HCT116 (cell line): Measurements from ENCODE around the gene FOXRED1. TPM values are rescaled to one million over a fixed set of nuclear protein-coding genes. Genes with fewer than 3 reads are reported as not detected.

Experiments used
- ATAC-seq: fragments of 200-7000 bp; cut with Tn5 transposase; 2 replicates; pipeline ENCODE4 v1.9.1; 2020; ENCODE audit warnings: mild to moderate bottlenecking, moderate library complexity
- BruUV-seq: library from RNA; stranded (reverse); fragments of 400-500 nt; replicated peaks from 2 replicates; lab custom pipeline; 2021; lab: Mats Ljungman, UMichigan
- CTCF ChIA-PET: fragments of 300-600 bp; sonication (Branson Sonifier 250); formaldehyde crosslinking; loops from one replicate; lab custom pipeline; 2021; ENCODE audit warnings: antibody characterized with exemption; lab: Charles Lee
- POLR2A ChIA-PET: fragments of 300-600, 350-600 bp; sonication (Branson Sonifier 250); formaldehyde crosslinking; loops from one replicate; lab custom pipeline; 2021; ENCODE audit warnings: antibody characterized with exemption; lab: Charles Lee
- RAD21 ChIA-PET, 2 experiments: fragments of 300-600 bp; sonication (Branson Sonifier 250); formaldehyde crosslinking; loops; one replicate each; lab custom pipeline; 2023; ENCODE audit warnings: low total read pairs in 2 of 2; ENCODE audit not compliant: uncharacterized antibody in 2 of 2, unreplicated experiment in 2 of 2, low non-redundant PET in 1 of 2; lab: Charles Lee
- DNase-seq: peaks from one replicate; pipeline ENCODE4 v3.0.0-alpha.2; 2010; ENCODE audit warnings: low read depth, low spot score
- H2AFZ ChIP-seq: fragments of 200-600 bp; shearing (Covaris generic), sonication (generic); 2 replicates; pipeline ENCODE4 v1.6.1; 2017; ENCODE audit warnings: low read depth, mixed run types, mixed read lengths, antibody characterized with exemption, low read length; ENCODE audit not compliant: poor library complexity, severe bottlenecking
- H3K27ac ChIP-seq: 2 replicates; pipeline ENCODE4 v1.5.1; 2012; ENCODE audit warnings: low read depth, low read length
- H3K27me3 ChIP-seq: fragments of 200-600 bp; sonication (generic); 2 replicates; pipeline ENCODE4 v1.6.1; 2016; ENCODE audit warnings: mixed run types, low read length, mixed read lengths; ENCODE audit not compliant: insufficient read depth
- H3K36me3 ChIP-seq, 2 experiments: fragments of 200-500 bp in 1 of 2; fragments of 200-600 bp in 1 of 2; sonication (Bioruptor generic) in 1 of 2; sonication (generic) in 1 of 2; 2 replicates each; pipeline versions ENCODE4 v1.5.1 to v1.6.1; 2014 to 2016; ENCODE audit warnings: low read length in 2 of 2, inconsistent platforms in 1 of 2, mixed read lengths in 1 of 2, mixed run types in 1 of 2; ENCODE audit not compliant: insufficient read depth in 2 of 2, control insufficient read depth in 1 of 2
- H3K4me1 ChIP-seq, 2 experiments: fragments of 200-600 bp in 1 of 2; sonication (generic) in 1 of 2; 2 replicates each; pipeline versions ENCODE4 v1.5.1 to v1.6.1; 2012 to 2017; ENCODE audit warnings: low read length in 2 of 2, inconsistent platforms in 1 of 2, mild to moderate bottlenecking in 1 of 2, mixed read lengths in 1 of 2, mixed run types in 1 of 2, moderate library complexity in 1 of 2; ENCODE audit not compliant: insufficient read depth in 2 of 2, control insufficient read depth in 1 of 2
- H3K4me2 ChIP-seq: fragments of 200-600 bp; sonication (generic); 2 replicates; pipeline ENCODE4 v1.6.1; 2017; ENCODE audit warnings: mixed run types, low read length, mixed read lengths
- H3K4me3 ChIP-seq, 2 experiments: fragments of 200-600 bp in 1 of 2; sonication (generic) in 1 of 2; replicated peaks in 1 of 2; 2 replicates each; pipeline ENCODE4 v1.5.1; 2011 to 2016; ENCODE audit warnings: low read length in 2 of 2, control low read depth in 1 of 2, low read depth in 1 of 2, mild to moderate bottlenecking in 1 of 2, mixed read lengths in 1 of 2, mixed run types in 1 of 2
- H3K79me2 ChIP-seq: fragments of 200-600 bp; sonication (generic); 2 replicates; pipeline ENCODE4 v1.6.1; 2017; ENCODE audit warnings: mild to moderate bottlenecking, mixed run types, low read length, moderate library complexity, mixed read lengths; ENCODE audit not compliant: insufficient read depth
- H3K9ac ChIP-seq: fragments of 200-600 bp; sonication (generic); 2 replicates; pipeline ENCODE4 v1.6.1; 2016; ENCODE audit warnings: low read length, mixed read lengths
- H3K9me2 ChIP-seq: fragments of 200-600 bp; sonication (generic), shearing (Covaris generic); 2 replicates; pipeline ENCODE4 v1.6.1; 2017; ENCODE audit warnings: mixed run types, mild to moderate bottlenecking, moderate library complexity; ENCODE audit not compliant: insufficient read depth
- H3K9me3 ChIP-seq, 2 experiments: fragments of 200-500 bp in 1 of 2; fragments of 200-600 bp in 1 of 2; sonication (Bioruptor generic) in 1 of 2; sonication (generic) in 1 of 2; 2 replicates each; pipeline ENCODE4 v1.6.1; 2014 to 2017; ENCODE audit warnings: low read length in 2 of 2, mixed read lengths in 2 of 2, inconsistent platforms in 1 of 2, low read depth in 1 of 2, mild to moderate bottlenecking in 1 of 2, mixed run types in 1 of 2, moderate library complexity in 1 of 2; ENCODE audit not compliant: control insufficient read depth in 1 of 2, insufficient read depth in 1 of 2
- H4K20me1 ChIP-seq: fragments of 200-600 bp; sonication (generic), shearing (Covaris generic); 2 replicates; pipeline ENCODE4 v1.6.1; 2017; ENCODE audit warnings: mixed run types, mild to moderate bottlenecking, moderate library complexity; ENCODE audit not compliant: insufficient read depth
- EGR1 ChIP-seq: IDR thresholded peaks from 2 replicates; pipeline ENCODE4 v1.6.1; 2012; ENCODE audit warnings: low read depth
- ELF1 ChIP-seq: IDR thresholded peaks from 2 replicates; pipeline ENCODE4 v1.6.1; 2012; ENCODE audit warnings: low read depth, borderline replicate concordance
- EZH2 ChIP-seq: fragments of 200-600 bp; sonication (generic); IDR thresholded peaks from 2 replicates; pipeline ENCODE4 v1.6.1; 2017; ENCODE audit warnings: antibody characterized with exemption, mixed run types
- FOSL1 ChIP-seq: IDR thresholded peaks from 2 replicates; pipeline ENCODE4 v1.6.1; 2012; ENCODE audit warnings: low read depth
- JUND ChIP-seq: IDR thresholded peaks from 2 replicates; pipeline ENCODE4 v1.6.1; 2012
- MAX ChIP-seq: IDR thresholded peaks from 2 replicates; pipeline ENCODE4 v1.6.1; 2012
- POLR2A ChIP-seq: IDR thresholded peaks from 2 replicates; pipeline ENCODE4 v1.7.0; 2011; ENCODE audit warnings: borderline replicate concordance; ENCODE audit not compliant: insufficient read depth, insufficient read length; ENCODE audit errors: extremely low read depth
- POLR2AphosphoS5 ChIP-seq: IDR thresholded peaks from 2 replicates; pipeline ENCODE4 v1.6.1; 2011; ENCODE audit warnings: mild to moderate bottlenecking, low read depth, low read length, moderate library complexity
- RAD21 ChIP-seq: IDR thresholded peaks from 2 replicates; pipeline ENCODE4 v1.6.1; 2012; ENCODE audit warnings: low read depth, mild to moderate bottlenecking
- SIN3A ChIP-seq: IDR thresholded peaks from 2 replicates; pipeline ENCODE4 v1.6.1; 2012; ENCODE audit warnings: low read depth
- SP1 ChIP-seq: IDR thresholded peaks from 2 replicates; pipeline ENCODE4 v1.6.1; 2012; ENCODE audit warnings: low read depth
- TCF7L2 ChIP-seq: IDR thresholded peaks from 2 replicates; pipeline ENCODE4 v1.7.0; 2011; ENCODE audit warnings: borderline replicate concordance, inconsistent platforms; ENCODE audit not compliant: insufficient read depth, insufficient read length; ENCODE audit errors: extremely low read depth
- ZFX ChIP-seq: fragments of 450-650 bp; IDR thresholded peaks from 2 replicates; pipeline ENCODE4 v1.6.1; 2017
- intact Hi-C: fragments of 100-400 bp; cut with micrococcal nuclease; formaldehyde crosslinking; loops from 2 replicates; pipeline ENCODE4 v1.10.0; 2022
- total RNA-seq: library from RNA; stranded (reverse); gene quantifications from one replicate; pipeline ENCODE4 v1.2.1, GENCODE V29; 2021; ENCODE audit not compliant: unreplicated experiment
- TF ChIP-seq, protein P1 (sequence below), 3 experiments: fragments of 200-600 bp in 1 of 3; sonication (generic) in 1 of 3; IDR thresholded peaks in 2 of 3; conservative IDR thresholded peaks in 1 of 3; 2 replicates each; pipeline ENCODE4 v1.5.1; 2012 to 2017; ENCODE audit warnings: low read depth in 2 of 3, low read length in 2 of 3, antibody characterized with exemption in 1 of 3, borderline replicate concordance in 1 of 3, control low read depth in 1 of 3, mild to moderate bottlenecking in 1 of 3, mixed read lengths in 1 of 3, mixed run types in 1 of 3, moderate library complexity in 1 of 3; ENCODE audit not compliant: insufficient read depth in 1 of 3

FOXRED1 gene
- total RNA-seq, 1 experiment from 2014 or later, result 41.3 TPM

GRCh38 chr11:126282361-126282735 is 13.4 kb downstream of the FOXRED1 start:
- H3K4me2 ChIP-seq, result peak overlapping the region; percentile 79
- TF ChIP-seq EGR1, result no peak
- TF ChIP-seq SP1, result no peak
- no peak for TF ChIP-seq POLR2AphosphoS5
- no peak for TF ChIP-seq EZH2
- TF ChIP-seq ELF1, result no peak
- TF ChIP-seq TCF7L2, result no peak
- no peak for TF ChIP-seq JUND
- TF ChIP-seq, all 23 proteins: peak for 0
- CTCF ChIA-PET, result no interaction called here
- H3K79me2 ChIP-seq, result peaks cover 11% of the 10 kb centered on the region; the same call in 1 of the 2 replicates
- H3K9ac ChIP-seq, result peak overlapping the region; percentile 78
- DNase-seq, result no peak
- H4K20me1 ChIP-seq, result no peaks in the 10 kb centered on the region
- peaks cover 11 to 26% of the 10 kb centered on the region in 2 experiments; a peak in 3 of 4 replicates for H3K4me1 ChIP-seq
- peak overlapping the region; percentile 71 for H3K27ac ChIP-seq
- no peaks in the 10 kb centered on the region for H3K9me2 ChIP-seq
- peak; percentile 33 for ATAC-seq
- RAD21 ChIA-PET, result no interaction called here
- POLR2A ChIA-PET, result no interaction called here
- H3K4me3 ChIP-seq, result peak overlapping the region; percentile 71 to 80
- 0 out of 4 replicates have a peak, but pooled peaks cover 0 to 6% of the 10 kb centered on the region in 2 experiments for H3K36me3 ChIP-seq
- intact Hi-C loops, result no loop called here
- no peak overlapping the region for H2AFZ ChIP-seq
- no peaks in the 10 kb centered on the region for H3K9me3 ChIP-seq
- H3K27me3 ChIP-seq, result no peaks in the 10 kb centered on the region
- TSS peak; percentile 62 for BruUV-seq

DNA sequence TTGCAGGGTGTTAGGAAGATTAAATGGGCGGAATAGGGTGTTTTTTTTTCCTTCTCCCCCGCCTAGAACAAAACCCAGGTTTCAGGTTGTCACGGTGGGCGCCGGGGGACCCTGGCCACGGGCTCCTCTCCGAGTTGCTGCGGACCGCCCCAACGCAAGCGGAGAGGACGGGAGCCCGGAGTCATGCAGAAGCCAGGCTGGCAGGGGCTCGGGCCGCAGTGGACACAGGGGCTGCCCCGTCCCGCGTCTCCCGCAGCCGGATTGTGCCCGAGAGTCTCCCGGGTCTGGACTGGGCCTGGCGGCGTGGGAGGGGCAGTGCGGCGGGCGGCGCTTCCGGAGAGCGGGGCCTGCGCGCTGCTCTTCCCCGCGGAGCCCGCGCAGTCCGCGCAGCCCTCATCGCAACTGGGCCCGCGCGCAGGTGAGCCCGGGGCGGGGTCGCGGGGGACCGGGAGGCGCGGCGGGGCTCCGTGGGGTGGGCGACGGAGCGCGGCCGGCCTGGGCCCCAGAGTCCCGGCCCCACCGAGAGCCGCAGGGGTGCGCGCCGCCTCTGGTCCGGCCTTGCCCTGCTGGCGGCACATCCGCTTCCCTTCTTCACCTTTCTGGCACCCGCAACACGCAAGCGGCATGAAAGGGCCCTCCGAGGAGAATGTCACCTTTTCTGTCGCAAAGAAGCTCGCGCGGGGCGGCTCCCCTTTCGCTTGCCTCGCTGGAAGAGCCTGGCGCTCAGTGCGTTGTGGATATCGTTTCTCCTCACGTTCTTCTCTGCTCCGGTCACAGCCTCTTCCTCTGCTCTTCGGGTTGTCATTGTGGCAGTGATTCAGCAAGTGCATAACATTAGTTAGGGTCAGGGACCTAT is 14.0 kb downstream of the FOXRED1 start, which contains the start of gene TIRAP:
TIRAP (plus strand) TSS at position 358 of the 856 bp plus-strand sequence. CDS start 7,802 bp downstream, outside the sequence.
- peaks cover 11% of the 10 kb centered on the region; the same call in 1 of the 2 replicates for H3K79me2 ChIP-seq
- peaks cover 11 to 26% of the 10 kb centered on the region in 2 experiments; a peak in 3 of 4 replicates for H3K4me1 ChIP-seq
- DNase-seq (no peak), ATAC-seq (peak; percentile 88)
- RAD21 ChIA-PET, result no interaction called here
- H3K4me3 ChIP-seq, result peak within 1 kb of the TSS; percentile 71 to 80
- peak within 1 kb of the TSS; percentile 71 for H3K27ac ChIP-seq
- peak within 1 kb of the TSS; percentile 78 for H3K9ac ChIP-seq
- no peaks in the 10 kb centered on the region for H3K9me3 ChIP-seq
- H3K4me2 ChIP-seq, result peak within 1 kb of the TSS; percentile 79
- H4K20me1 ChIP-seq, result no peaks in the 10 kb centered on the region
- BruUV-seq, result no TSS peak
- POLR2A ChIA-PET, result interaction anchor here (0.7 kb wide), 1 partner anchor 1159 kb away, joined by 4 read pairs; no protein-coding TSS in a partner anchor
- H3K36me3 ChIP-seq, result no peaks in the 10 kb centered on the region
- intact Hi-C loops, result no loop called here
- H3K9me2 ChIP-seq, result no peaks in the 10 kb centered on the region
- peak; percentile 11 for TF ChIP-seq TCF7L2
- TF ChIP-seq MAX, result 0 out of 2 replicates have a peak, but pooled peaks have one; percentile 15
- no peak for TF ChIP-seq EZH2
- TF ChIP-seq, protein P1, sequence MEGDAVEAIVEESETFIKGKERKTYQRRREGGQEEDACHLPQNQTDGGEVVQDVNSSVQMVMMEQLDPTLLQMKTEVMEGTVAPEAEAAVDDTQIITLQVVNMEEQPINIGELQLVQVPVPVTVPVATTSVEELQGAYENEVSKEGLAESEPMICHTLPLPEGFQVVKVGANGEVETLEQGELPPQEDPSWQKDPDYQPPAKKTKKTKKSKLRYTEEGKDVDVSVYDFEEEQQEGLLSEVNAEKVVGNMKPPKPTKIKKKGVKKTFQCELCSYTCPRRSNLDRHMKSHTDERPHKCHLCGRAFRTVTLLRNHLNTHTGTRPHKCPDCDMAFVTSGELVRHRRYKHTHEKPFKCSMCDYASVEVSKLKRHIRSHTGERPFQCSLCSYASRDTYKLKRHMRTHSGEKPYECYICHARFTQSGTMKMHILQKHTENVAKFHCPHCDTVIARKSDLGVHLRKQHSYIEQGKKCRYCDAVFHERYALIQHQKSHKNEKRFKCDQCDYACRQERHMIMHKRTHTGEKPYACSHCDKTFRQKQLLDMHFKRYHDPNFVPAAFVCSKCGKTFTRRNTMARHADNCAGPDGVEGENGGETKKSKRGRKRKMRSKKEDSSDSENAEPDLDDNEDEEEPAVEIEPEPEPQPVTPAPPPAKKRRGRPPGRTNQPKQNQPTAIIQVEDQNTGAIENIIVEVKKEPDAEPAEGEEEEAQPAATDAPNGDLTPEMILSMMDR (IDR thresholded peaks at IDR 0.05 in 2 of 3, conservative IDR thresholded peaks at IDR 0.05 in 1 of 3; ENCODE audit: borderline replicate concordance in 1 of 3, insufficient read depth in 1 of 3, low read depth in 2 of 3, low read length in 2 of 3), result no peak; a peak in 1 of 6 replicates
- peak; percentile 98 for TF ChIP-seq ZFX
- TF ChIP-seq FOSL1, result no peak
- TF ChIP-seq RAD21, result no peak
- peak; percentile 86 for TF ChIP-seq POLR2AphosphoS5
- peak; percentile 66 for TF ChIP-seq SIN3A
- TF ChIP-seq EGR1, result 0 out of 2 replicates have a peak, but pooled peaks have one; percentile 28
- TF ChIP-seq POLR2A, result peak; percentile 49
- CTCF ChIA-PET, result no interaction called here
- H3K27me3 ChIP-seq, result no peaks in the 10 kb centered on the region
- no peak within 1 kb of the TSS for H2AFZ ChIP-seq
